ENCODE data around the gene PGM5.

GRCh38 chr9:68522954-68523353, 166.5 kb downstream of the PGM5 start:
- no peak for TF ChIP-seq CTCF (IDR thresholded peaks at IDR 0.05; ENCODE audit: low read length)
- no peak for TF ChIP-seq EZH2 (optimal IDR thresholded peaks at IDR 0.05; ENCODE audit: low read depth, low read length)
- no peak for TF ChIP-seq EZH2phosphoT487 (IDR thresholded peaks at IDR 0.05; ENCODE audit: low read length)

All from MM.1S (cell line).